ENCODE data around the gene SHFL.

The SHFL gene

DNA sequence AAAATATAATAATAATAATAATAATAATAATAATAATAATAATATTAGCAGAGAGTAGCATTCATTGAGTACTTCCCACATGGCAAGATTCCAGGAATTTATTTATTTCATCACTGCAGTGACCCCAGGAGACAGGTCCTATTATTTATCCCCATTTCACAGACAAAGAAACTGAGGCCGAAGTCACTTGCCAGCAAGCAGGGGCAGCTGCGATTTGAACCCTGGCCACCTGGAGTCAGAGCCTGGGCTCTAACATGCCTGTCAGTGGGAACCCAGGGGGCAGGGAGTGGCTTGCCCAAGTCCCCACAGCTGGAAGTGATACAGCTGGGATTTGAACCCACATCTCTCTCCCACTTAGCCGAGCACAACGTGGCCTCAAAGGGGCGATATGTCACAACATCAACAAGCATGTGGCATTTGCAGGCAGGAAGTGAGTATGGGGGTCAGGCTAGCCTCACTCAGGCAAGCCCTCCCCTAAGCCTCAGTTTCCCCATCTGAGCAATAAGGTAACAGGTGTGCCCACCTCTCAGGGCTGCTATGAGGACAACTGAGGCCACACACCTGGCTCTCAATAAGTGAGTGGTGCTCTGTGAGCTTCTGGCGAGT, 2.9 kb downstream of the SHFL start:
- no peak for DNase-seq

DNA sequence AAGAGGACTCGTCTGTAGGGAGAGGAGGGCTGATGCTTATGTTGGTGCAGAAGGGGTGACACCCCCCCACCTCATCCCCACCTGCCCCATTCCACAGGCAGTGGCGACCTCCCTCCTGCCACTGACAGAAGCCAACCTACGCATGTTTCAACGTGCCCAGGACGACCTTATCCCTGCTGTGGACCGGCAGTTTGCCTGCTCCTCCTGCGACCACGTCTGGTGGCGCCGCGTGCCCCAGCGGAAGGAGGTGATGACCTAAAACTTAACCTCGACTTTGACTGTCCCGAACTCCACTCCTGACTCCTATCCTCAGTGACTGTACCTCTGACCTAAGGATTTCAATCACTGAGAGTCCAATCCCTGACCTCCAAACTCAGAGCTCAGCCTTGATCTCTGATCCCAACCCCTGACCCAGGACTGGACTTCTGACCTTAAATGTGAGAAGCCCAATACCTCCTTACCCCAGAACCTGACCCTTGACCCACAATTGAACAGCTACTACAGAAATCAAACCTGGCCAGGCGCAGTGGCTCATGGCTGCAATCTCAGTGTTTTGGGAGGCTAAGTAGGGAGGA, 3.8 kb downstream of the SHFL start:
- no peak for DNase-seq

DNA sequence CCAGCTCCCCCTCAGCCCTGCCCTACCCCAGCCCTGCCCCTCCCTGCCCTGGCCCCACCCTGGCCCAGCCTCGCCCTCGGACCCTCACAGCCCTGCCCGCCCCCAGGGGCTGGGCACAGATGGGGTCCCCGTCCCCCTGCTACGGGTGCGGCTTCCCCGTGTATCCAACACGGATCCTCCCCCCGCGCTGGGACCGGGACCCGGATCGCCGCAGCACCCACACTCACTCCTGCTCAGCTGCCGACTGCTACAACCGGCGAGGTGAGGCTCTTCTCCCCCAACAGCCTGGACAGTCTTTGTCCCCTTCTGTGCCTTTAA, 5.2 kb downstream of the SHFL start:
- no peak for DNase-seq

DNA sequence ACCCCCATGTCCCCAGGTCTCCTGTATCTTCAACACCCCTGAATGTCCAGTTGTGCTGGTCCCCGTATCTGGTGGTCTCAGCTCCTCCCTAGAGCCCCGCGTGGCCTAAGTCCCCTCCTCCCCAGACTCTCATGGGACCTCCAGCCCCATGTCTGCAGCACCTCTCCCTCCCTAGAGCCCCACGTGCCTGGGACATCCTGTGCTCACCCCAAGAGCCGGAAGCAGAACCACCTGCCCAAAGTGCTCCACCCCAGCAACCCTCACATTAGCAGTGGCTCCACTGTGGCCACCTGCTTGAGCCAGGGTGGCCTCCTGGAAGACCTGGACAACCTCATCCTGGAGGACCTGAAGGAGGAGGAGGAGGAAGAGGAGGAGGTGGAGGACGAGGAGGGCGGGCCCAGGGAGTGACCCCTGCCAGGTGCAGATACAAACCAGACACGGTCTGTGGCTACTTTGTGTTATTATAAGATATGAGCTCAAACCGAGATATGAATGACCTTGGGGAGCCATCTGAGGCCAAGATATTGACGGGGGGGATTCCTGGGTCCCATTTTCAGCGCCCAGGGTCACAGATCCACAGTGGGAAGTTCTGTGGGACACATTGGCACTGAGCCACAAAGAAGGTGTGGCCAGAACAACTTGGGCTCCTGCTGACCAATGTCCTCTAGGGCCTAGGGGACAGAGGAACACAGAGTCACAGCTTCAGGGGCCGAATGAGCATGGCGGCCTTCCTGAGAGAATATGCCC, 6.0 kb downstream of the SHFL start:
- DNase-seq = no peak

DNA sequence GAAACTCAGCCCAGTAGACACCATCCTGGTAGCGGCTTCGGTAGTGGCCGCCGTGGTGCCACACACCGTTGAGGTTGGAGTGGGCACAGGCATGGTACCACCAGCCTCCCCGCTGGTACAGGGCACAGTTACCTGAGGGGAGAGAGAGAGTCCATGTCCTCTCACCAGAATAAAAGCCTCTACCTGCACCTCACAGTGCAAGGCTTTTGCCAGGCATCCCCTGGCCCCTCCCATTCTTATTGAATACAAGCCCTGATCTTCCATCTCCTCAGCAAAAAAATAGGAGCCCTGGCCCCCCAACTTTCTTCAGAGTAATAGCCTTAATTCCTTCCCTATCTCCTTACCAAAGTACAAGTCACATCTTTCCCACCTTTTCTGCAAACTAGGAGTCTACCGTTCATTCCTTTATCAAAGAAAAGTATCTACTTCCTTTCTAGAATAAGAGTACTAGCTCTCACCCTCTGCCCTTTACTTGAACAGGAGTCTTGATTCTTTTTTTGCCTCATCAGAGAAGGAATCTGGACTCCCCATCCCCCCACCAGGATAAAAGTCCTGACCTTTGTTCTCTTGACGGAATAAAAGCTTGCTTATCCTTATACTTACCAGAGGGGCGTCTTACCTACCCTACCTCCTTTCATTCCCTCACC, 6.7 kb downstream of the SHFL start:
- no peak for DNase-seq

DNA sequence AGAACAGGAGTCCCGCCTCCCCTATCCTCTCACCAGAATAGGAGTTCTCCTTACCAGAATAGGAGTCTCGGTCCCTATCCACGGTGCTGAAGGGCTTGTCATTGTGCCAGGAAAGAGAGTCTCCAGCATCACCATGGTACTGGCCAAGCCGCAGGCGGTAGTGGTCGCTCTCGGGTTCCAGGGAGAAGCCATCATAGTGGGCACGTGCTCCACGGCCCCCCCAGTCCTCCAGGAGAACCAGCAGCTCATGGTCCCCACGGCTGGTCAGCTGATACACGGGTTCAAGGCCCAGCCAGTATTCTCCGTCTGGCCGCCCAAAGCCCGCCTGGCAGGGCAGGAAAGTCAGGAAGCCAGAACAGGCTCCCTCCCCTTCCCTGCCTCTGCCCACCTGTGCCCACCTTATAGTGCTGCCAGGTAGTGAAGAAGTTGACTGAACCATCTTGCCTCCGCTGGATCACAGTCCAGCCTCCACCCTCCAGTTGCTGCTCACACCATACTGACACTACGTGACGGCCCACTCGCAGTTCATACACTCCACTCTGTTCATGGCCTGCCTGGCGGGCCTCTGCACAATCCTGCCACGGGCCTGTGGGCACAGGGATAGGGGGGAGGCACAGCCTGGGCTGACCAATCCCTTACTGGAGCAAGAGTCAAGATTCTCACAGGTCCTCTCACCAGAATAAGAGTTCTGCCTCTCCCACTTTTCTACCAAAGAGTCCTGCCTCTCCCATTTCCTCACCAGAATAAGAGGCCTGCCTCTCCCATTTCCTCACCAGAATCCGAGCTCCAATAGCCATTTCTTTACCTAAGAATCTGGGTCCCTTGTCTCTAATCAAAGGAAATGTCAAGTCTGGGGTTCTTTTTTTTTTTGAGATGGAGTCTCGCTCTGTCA, 7.4 kb downstream of the SHFL start:
- DNase-seq = no peak

DNA sequence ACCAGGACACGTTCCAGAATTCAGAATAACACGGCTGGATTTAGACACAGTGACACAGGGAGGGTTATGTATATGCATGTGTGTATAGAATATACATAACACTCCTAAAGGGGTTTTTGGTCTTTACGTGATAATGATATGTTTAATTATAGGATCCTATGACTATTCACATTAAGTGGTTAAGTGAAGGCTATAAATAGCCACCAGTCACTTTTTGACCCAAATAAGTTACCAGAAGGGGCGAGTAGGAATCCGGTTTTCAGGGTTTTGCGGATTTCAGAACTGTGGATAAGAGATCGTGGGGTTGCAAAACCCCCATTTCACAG, 9.5 kb downstream of the SHFL start:
- no peak for DNase-seq

DNA sequence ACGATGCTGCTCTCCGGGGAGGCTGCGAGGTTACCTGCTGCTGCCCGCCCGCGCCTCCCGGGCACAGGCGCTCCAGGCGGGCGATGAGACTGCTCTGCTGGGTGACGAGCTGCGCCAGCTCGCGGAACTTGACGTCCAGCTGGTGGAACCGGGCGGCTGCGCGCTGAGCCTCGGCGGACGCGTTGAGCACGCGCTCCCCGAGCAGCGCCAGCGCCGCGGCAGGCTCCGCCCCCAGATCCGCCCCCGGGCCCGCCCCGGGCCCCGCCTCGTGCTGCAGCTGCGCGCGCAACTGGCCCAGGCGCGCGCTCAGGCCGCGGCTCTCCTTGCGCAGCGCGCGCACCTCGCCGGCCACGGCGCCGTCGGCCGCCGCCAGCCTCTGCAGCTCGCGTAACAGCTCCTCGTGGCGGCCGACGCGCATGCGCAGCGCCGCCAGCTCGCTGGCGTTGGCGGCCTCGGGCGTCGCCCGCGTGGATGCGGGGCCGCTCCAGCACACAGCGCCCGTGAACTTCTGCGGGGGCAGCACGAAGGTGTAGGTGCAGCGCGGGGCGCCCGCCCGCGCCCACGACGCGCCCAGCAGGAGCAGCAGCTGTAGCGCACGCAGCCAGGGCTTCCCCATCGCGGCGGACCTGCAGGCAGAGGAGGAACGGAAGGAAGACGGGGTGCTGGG, 10.0 kb downstream of the SHFL start:
- DNase-seq = peak; percentile 60 to 76

DNA sequence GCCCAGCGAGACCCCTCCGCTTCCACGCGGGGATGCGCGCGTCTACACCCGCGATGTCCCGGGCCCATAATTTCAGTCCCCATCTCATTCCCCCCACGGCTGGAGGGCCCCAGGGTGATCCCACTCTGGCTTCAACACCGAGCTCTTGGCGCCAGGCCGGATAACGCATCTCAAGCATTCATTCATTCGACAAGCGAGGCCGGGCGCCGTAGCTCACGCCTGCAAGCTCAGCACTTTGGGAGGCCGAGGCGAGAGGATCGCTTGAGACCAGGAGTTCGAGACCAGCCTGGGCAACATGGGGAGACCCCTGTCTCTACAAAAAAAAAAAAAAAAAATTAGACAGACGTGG, 10.5 kb downstream of the SHFL start:
- DNase-seq = no peak

DNA sequence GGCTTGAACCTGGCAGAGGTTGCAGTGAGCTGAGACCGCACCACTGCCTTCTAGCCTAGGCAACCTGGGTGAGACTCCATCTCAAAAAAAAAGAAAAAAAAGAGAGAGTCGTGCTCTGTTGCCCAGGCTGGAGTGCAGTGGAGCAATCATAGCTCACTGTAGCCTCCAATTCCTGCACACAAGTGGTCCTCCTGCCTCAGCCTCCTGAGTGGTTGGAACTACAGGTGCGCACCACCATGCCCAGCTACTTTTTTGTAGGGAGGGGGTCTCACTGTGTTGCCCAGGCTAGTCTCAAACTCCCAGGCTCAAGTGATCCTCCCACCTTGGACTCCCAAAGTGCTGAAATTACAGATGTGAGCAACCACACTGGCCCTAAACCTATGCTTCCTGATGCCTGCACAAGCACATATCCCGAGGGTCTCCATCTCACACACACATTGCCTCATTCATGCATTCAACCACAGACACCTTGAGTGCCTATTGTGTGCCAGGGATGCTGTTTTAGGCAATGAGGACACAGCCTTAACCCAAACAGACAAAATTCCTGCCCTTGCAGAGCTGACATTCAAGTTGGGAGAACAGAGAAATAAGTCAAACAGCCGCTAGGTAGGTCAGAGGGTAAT, 14.2 kb downstream of the SHFL start:
- no peak for DNase-seq

DNA sequence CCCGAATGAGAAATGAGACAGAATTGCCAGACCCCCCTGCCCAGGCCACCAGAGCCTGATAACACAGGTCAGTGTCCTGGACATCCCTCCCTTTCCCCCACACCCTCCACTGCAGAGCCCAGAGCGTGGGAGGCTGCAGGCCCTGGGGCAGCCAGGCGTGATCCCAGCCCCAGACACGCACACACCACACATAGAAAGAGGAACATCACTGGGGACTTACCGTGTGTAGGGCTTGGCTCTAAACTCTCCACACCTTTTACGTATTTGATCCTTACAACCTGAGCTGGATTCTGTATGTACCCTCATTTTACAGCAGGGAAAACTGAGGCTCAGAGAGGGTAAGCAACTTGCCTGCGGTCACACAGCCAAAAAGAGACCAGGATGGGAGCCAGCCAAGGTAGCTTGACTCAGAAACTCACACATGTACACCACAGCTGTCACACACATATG, 16.7 kb downstream of the SHFL start:
- no peak for DNase-seq

DNA sequence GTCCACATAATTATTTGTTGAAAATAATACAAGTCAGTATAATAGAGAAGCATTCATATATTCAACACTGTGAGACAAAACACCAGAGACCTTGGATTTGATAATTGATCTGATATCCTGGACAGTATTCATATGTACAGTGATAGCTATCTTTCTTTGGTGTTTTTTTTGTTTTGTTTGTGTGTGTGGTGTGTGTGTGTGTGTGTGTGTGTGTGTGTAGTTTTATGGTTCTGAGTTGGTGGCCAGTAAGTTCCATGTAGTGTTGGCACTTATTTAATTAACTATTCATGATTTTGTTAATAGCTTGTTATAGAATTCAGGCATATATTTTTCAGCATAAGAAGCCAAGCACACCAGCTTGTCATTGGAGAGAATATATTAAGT, 18.0 kb downstream of the SHFL start:
- DNase-seq = no peak

DNA sequence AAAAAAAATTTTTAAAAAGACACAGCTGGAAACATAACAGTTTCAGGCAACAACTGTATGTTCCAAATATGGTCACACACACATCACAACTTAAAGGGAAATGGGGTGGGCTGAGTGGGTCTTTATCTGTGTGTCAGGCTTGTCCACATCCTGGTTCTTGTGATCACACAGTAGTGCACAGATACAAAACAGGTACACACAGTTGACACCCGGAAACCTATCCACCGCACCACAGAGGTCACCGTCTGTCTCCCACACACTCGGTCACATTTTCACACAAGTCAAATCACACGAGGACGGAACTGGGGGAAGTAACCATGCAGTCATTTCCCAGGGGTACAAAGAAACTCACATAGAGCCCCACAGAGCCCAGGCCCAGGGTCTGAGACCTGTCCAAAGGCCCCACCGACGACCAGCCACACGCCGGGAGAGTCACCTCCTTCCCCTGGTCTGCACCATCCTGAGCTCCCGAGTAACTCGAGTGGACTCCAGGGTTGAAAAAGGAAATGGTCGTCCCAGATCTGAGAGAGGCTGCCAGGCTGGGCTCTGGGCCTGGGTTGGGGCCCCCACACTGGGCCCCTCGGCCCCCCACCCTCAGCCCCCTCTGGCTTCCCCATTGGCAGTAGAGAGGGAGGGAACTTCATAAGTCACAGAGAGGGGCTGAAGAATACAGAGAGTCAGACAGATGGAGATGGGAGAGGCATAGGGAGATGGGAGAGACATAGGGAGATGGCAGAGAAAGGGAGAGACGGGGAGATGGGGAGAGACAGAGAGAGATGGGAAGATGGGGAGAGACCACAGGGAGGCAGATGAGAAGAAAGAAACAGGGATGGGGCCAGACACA, 18.8 kb downstream of the SHFL start:
- DNase-seq = no peak

DNA sequence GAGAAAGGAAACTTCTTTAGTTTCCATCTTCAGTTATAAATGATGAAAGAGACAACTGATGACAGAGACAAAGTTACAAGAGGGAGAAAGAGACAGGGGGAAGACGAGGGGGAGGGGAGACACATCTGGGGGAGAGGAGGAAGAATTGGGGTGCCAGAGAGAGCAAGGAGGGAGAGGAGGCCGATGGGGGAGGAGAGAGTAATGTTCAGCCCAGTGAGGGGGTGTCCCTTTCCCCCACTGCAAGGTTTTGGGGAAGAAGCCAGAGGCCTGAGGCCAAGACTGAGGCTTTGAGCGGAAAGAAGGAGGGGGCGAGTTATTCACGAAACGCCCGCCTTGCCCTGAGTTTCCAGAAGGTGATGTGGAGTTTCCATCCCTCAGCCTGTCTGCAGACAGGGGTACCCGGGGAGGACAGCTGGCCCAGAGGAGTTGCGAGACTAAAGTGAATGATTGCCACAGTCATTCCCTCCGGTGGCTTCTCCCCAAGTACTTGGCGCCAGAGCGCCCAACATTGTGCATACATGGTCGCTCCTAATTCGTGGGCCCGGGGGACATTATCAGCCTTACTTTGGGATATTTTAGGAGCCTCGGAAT, 19.5 kb downstream of the SHFL start:
- no peak for DNase-seq

DNA sequence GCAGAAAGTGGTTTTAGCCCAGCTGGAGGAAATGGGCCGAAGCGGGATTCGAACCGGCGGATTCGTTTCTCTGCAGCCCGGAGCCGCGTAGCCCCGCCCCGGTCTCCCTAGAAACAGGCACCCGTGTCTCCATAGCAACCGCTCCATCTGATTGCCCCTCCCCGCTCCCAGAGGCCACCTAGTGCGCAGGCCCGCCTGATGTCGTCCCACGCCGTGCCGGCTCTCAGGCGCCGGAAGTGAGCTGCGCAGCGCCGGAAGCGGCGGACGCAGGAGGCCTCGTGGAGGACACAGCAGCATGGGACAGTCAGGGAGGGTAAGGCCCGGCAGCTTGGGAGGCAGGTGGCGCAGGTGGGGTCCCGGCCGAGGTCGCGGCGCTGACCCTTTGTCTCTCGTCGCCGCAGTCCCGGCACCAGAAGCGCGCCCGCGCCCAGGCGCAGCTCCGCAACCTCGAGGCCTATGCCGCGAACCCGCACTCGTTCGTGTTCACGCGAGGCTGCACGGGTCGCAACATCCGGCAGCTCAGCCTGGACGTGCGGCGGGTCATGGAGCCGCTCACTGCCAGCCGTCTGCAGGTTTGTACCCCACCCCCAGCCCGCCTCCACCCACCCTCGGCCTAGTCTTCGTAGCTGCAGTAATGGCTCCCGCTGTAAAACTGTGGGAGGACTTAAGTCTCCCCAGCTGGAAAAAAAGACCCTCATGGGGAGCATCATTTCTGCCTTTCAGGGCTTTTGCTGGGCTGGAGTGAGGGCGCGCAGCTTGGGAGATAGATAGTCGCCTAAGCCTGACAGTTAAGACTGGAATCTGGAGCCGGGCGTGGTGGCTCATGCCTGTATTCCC, 20.2 kb downstream of the SHFL start, which contains the start of gene PPAN:
PPAN (plus strand) TSS at position 263 of the 837 bp plus-strand sequence; CDS start at position 296, 33 bp downstream.
- DNase-seq = peak; percentile 95 to 97

DNA sequence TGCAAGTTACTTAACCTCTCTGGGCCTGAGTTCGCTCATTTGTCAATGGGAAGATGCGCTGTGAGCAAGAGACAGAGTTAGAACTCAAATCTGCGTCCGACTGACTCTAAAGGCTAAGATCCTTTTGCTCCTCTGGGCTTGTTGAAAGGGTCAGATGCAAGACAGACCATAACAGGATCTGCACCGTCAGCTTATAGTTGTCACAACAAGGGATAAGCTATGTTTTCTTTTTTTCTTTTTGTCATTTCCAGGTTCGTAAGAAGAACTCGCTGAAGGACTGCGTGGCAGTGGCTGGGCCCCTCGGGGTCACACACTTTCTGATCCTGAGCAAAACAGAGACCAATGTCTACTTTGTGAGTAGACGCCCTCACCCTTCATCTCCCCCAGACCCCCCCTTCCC, 21.1 kb downstream of the SHFL start:
- DNase-seq = no peak

DNA sequence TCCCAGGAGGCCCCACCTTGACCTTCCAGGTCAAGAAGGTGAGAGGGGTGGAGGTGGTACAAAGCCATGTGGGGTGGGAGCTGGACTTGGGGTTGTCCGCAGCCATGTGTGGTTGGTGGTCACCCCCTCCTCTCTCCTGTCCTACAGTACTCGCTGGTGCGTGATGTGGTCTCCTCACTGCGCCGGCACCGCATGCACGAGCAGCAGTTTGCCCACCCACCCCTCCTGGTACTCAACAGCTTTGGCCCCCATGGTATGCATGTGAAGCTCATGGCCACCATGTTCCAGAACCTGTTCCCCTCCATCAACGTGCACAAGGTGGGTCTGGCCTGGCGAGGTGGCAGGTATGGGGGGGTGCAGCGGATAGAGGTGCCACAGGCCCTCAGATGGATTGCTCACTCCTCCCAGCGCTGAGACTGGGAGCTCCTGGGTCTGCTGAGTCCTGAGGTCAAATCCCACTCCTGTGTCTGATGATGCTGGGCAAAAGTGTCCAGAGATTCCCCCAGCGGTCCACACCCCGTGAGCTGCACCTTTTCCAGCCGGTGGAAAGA, 21.8 kb downstream of the SHFL start:
- DNase-seq = no peak

DNA sequence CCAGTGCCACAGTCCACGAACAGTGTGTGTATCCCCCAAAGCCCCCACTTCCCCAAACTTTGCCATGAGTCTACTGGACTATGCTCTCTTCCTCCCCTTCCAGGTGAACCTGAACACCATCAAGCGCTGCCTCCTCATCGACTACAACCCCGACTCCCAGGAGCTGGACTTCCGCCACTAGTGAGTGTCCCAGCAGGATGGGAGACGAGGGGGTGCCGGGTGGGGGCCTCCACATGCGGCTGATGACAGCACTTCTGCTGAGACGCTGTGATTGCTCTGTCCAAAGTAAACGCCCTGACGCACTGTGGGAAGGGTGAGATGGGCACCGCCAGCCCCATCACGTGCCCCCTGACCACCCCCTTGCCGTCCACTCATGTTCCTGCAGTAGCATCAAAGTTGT, 23.4 kb downstream of the SHFL start:
- DNase-seq = no peak

Measured in SW 1271 (cell line).